Measurements from ENCODE around the gene BRCA2.
"Not testable (repeated sequence)": the region's sequence is repeated elsewhere in the genome, so short reads cannot be mapped to it uniquely, and the experiment has no call there.

The BRCA2 gene

DNA sequence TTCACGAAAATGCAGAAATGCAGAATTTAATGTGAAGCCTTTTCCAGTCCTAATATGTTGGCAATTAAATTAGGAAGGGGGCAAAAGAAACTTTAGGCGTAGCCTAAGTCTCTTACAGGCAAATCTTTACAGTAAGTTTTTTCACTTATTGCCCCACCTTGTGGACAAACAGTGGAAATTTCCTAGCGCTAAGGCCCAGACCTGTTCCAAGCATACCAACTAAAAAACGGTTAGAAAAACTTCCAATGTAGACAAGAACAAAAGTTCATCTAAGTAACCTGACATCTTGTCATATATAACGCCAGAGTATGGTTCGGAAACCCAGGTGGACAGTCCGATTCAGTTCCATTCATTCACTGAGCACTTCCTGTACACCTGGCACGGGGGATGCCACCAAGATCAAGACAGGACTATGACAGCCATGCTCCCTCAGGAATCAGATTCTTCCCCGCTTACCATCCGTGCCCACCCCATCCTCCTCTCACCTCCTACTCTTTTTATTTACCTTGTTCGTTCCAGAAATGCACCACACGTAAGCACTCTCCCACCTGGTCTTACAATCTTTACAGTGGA, 5.1 kb upstream of the BRCA2 start:
- no peak for DNase-seq

DNA sequence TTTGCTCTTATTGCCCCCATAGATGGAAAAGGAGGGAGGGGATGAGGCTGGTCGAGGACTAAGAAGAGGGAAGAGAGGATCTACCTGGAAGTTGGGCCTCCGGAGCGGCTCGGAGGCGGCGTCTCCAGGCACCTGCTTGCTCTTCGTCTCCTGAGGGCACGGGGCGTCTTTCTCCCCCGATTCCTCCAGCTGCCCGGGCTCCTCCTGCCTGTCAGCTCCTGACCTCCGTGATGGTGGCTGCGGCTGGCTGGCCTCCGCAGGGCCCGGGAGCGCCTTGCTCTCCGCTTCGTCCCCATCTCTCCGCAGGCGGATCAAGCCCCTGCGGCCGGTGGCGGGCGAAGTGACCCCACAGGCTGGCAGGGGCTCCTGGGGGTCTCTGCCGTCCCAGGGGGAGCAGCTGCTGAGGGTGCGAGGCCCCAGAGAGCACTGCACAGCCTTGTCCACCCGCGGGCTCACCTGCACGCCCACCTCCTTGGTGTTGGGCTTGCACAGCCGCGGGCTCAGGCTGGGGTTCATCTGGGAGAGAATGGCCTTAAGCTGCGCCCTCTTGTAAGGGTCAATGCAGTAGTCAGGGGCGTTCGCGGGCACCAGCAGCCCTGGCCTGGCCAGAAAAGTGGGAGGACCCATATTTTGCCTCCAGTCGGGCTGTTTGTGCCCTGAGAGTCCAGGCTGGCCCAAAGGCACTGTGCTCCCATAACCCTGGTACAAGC, 4.0 kb upstream of the BRCA2 start:
- DNase-seq, result no peak

DNA sequence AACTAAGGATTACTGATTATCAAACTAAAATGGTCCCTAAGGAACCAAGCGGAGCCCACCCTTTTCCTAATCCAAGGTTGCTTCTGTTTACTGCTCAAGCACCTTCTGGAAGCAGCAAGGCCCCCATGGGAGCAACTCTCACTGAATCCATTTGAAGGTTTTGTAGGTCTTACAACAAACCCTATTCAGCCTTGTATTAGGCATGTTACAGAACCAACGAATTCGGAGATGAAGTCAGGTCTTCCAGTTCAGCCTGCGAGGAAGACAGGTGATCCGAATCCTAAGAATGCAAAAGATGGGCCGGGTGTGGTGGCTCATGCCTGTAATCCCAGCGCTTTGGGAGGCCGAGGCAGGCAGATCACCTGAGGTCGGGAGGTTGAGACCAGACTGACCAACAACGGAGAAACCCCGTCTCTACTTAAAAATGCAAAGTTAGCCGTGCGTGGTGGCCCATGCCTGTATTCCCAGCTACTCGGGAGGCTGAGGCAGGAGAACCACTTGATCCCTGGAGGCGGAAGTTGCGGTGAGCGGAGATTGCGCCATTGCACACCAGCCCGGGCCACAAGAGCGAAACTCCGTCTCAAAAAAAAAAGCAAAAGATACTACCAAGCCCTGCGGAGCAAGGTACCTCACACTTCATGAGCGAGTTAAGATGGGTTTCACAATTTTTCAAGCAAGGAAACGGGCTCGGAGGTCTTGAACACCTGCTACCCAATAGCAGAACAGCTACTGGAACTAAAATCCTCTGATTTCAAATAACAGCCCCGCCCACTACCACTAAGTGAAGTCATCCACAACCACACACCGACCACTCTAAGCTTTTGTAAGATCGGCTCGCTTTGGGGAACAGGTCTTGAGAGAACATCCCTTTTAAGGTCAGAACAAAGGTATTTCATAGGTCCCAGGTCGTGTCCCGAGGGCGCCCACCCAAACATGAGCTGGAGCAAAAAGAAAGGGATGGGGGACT, 754 bp upstream of the BRCA2 start:
- peak; percentile 8 for DNase-seq

DNA sequence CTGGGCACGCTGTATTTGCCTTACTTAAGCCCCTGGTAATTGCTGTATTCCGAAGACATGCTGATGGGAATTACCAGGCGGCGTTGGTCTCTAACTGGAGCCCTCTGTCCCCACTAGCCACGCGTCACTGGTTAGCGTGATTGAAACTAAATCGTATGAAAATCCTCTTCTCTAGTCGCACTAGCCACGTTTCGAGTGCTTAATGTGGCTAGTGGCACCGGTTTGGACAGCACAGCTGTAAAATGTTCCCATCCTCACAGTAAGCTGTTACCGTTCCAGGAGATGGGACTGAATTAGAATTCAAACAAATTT, 676 bp downstream of the BRCA2 start:
- DNase-seq, result no peak

DNA sequence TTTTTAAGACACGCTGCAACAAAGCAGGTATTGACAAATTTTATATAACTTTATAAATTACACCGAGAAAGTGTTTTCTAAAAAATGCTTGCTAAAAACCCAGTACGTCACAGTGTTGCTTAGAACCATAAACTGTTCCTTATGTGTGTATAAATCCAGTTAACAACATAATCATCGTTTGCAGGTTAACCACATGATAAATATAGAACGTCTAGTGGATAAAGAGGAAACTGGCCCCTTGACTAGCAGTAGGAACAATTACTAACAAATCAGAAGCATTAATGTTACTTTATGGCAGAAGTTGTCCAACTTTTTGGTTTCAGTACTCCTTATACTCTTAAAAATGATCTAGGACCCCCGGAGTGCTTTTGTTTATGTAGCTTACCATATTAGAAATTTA, 1.2 kb downstream of the BRCA2 start:
- no peak for DNase-seq

DNA sequence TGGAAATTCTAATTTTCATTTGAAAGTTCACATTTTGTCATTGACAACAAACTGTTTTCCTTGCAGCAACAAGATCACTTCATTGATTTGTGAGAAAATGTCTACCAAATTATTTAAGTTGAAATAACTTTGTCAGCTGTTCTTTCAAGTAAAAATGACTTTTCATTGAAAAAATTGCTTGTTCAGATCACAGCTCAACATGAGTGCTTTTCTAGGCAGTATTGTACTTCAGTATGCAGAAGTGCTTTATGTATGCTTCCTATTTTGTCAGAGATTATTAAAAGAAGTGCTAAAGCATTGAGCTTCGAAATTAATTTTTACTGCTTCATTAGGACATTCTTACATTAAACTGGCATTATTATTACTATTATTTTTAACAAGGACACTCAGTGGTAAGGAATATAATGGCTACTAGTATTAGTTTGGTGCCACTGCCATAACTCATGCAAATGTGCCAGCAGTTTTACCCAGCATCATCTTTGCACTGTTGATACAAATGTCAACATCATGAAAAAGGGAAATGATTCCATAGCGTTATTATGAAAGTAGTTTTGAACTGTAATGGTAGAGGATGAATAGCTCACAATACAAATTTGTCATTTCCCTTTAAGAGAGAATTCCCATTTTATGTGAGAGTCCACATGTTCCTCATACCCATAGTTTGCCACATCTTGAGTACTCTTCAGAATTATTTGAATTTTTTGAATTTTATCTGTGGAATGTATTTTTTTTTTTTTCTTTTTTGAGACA, 2.6 kb downstream of the BRCA2 start:
- DNase-seq, result no peak

DNA sequence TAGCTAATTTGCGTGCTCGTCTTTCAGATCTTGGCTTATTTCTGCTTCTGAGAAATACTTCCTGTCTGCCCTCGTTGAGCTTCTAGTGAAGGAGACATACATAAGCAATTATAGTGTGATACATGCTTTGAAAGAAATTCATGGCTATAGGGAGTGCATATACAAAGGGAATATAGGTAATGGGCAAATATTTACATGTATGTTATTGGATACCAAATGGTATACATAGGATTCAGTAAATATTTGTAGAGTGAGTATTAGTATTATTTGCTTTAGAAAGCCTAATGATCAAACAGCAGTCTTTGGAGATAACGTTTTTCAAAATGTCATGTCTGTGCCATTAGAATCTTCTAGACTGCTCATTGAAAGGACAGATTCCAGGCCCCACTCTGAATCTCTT, 5.2 kb downstream of the BRCA2 start:
- DNase-seq, result no peak

DNA sequence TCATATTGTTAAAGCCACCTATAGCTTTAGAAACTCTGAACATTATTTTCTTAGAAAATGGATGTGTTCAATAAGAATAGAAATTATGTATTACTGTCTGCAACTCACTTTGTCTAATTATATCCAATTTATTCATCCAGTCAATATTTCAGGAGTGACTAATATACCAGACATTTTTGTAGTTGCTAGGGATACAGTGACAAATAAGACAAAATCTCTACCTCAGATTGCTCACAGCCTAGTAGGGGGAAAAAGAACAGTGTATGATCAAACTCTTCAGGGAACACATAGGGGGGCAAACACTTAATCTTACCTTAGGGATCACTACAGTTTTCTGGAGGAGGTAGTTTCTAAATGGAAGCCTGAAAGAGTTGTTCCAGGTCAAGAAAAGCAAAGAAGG, 8.6 kb downstream of the BRCA2 start:
- DNase-seq, result no peak

DNA sequence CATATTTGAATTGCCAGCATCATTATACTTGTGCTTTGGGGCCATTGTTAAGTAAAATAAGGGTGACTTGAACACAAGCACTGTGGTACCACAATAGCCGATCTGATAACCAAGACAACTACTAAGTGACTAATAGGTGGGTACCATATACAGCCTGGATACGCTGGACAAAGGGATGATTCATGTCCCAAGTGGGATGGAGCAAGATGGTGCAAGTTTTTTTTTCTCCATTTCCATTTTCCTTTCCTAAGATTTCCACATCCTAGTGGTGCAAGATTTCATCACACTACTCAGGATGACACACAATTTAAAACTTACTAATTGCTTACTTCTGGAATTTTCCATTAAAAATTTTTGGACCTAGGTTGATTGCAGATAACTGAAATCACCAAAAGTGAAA, 15.1 kb downstream of the BRCA2 start:
- DNase-seq, result no peak

DNA sequence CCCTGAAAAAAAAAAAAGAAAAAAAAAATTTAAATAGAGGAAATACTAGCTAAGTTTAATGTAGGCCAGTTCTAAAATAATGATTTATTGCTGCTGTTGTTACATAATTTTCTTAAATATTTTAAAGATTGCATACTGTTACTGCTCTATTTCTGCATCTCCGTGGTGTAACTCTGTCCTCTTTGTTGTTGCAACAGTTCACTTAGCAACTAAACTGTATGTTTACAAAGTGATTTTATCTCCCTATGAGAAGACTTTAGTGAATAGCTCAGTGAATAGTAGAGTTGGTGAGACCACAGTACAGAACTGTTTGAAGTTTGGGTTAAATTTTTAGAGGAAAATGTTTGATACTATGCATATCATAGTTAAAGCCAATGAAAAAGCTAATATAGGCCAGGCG, 19.4 kb downstream of the BRCA2 start:
- DNase-seq, result no peak

DNA sequence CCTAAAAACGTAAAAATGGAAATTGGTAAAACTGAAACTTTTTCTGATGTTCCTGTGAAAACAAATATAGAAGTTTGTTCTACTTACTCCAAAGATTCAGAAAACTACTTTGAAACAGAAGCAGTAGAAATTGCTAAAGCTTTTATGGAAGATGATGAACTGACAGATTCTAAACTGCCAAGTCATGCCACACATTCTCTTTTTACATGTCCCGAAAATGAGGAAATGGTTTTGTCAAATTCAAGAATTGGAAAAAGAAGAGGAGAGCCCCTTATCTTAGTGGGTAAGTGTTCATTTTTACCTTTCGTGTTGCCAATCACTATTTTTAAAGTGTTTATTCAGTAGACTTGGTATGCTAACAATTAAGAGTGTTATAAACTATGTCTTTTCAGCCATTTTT, 25.6 kb downstream of the BRCA2 start:
- DNase-seq, result no peak

DNA sequence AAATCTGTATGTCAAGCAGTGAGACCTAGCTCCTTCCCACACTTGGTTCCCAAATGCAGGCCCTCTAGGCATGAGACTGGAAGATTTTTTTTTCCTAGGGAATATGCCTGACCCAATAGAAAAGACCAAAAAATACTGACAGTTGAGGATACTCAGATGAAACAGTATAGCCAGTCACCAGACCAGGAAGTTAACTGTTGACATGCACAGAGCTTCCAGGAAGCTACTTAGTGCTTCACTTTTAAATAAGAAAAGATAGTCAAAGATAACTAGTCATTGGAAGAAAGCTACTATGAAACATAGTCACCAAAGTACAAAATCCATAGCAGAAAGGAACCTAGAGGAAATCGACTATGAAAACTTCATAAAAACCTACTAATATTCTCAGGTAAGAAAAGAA, 32.3 kb downstream of the BRCA2 start:
- no peak for DNase-seq

DNA sequence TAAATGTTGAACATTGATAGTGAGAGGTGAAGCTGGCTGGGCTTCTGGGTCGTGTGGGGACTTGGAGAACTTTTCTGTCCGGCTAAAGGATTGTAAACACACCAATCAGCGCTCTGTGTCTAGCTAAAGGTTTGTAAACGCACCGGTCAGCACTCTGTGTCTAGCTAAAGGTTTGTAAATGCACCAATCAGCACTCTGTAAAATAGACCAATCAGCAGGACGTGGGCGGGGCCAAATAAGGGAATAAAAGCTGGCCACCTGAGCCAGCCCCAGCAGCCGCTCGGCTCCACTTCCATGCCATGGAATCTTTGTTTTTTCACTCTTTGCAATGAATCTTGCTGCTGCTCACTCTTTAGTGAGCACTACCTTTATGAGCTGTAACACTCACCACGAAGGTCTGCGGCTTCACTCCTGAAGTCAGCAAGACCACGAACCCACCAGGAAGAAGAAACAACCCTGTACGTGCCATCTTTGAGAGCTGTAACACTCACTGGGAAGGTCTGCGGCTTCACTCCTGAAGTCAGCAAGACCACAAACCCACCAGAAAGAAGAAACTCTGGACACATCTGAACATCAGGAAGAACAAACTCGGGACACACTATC, 35.6 kb downstream of the BRCA2 start:
- DNase-seq, result not testable (repeated sequence)

DNA sequence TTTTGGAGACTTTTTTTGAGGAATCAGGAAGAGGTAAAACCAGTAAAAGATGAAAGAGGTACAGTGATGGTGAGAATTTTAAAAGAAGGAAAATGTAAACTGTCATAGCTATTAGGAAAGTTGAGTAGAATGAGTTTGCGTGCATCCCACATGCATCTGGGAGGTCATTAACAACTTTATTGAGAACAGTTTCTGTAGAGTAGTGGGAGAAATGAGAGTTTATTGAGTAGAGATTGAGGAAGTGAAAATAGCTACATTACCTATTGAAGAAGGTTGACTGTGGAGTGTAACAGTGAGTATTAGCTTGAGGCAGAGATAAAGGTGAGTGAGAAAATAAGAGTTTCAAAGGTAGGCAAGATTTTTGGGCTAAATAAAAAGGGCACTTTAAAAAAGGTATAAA, 38.7 kb downstream of the BRCA2 start:
- no peak for DNase-seq

DNA sequence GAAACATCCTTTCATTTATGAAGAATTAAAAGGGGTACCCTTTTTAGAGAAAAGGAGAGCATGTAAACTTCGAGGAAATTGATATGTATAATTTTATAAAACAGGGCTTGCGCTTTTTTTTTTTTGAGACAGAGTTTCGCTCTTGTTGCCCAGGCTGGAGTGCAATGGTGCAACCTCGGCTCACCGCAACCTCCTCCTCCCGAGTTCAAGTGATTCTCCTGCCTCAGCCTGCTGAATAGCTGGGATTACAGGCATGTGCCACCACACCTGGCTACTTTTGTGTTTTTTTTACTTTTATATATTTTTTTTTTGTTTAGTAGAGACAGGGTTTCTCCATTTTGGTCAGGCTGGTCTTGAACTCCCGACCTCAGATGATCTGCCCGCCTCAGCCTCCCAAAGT, 40.6 kb downstream of the BRCA2 start:
- not testable (repeated sequence) for DNase-seq

DNA sequence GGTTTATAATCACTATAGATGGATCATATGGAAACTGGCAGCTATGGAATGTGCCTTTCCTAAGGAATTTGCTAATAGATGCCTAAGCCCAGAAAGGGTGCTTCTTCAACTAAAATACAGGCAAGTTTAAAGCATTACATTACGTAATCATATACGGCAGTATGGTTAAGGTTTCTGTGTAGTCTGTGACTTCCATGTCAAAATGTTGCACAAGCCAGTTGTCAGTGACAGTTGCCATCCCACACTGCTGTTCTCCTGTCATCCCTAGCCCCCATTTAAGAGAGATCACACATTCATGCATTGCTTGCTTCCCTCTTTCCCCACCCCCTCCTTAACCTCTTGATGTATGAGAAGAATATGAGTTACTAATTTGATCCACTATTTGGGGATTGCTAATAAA, 47.3 kb downstream of the BRCA2 start:
- no peak for DNase-seq

DNA sequence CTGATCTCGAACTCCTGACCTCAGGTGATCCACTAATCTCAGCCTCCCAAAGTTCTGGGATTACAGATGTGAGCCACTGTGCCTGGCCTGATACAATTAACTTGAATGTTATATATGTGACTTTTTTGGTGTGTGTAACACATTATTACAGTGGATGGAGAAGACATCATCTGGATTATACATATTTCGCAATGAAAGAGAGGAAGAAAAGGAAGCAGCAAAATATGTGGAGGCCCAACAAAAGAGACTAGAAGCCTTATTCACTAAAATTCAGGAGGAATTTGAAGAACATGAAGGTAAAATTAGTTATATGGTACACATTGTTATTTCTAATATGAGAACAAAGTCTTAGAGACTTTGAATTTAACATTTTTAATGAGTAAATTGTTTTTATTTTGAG, 55.5 kb downstream of the BRCA2 start:
- DNase-seq, result no peak

DNA sequence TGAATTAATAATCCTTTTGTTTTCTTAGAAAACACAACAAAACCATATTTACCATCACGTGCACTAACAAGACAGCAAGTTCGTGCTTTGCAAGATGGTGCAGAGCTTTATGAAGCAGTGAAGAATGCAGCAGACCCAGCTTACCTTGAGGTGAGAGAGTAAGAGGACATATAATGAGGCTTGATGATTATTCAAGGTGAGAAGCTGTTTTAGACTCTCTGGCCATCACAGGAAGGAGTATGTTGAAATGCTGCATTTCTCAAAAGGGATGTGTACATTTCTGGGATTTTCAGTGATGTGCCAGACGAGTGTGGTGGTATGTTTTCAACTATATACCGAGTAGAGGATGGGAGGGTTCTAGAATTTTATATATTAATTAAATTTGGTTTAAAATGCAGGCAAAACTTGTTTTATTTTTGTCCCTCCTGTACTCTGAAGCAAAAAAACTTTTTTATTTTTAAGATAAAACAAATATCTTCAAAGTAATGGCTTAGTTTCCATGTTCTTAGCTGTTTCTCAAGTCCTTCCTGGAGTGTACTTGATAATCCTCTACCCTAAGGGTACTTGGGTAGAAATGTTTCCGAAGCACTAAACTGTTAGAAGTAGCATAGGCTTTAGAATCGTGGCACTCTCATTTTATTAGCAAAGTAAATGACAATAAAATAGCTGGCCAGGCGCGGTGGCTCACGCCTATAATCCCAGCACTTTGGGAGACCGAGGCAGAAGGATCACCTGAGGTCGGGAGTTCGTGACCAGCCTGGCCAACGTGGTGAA, 61.5 kb downstream of the BRCA2 start:
- no peak for DNase-seq

DNA sequence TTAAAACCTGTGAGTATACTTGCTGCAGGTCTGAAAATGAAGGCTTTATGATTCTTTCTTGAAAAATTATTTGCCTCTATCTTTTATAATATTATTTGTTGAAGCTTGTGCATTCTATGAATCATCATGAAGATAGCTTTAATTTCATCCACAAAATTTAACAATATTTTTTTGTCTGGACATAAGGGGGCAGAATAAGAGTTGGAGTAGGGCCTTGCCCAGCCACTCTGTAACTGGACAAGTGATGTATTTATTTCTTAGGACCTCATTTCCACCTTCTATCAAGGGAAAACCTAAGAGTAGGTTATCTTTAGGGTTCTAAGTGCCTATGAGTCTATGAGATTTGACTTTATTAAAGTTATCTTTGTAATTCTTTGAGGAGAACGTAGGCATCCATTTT, 62.7 kb downstream of the BRCA2 start:
- DNase-seq, result no peak

DNA sequence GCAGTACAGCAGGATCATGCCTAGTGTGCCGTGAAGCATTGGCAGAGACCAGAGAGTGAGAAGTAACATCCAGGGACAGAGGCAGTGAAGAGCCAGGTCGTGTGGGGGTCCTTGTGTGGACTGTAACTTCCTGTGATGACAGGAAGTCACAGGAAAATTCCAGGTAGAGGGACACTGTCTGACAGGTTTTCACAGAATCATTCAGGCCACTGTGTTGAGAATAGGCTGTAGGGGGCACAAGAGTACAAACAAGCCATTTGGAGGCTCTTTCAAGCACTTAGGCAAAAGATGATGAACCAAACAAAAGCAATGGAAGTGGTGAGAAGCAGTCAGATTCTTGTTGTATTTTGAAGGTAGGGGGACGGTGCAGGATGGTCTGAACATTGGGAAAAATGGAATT, 66.2 kb downstream of the BRCA2 start:
- DNase-seq, result no peak

DNA sequence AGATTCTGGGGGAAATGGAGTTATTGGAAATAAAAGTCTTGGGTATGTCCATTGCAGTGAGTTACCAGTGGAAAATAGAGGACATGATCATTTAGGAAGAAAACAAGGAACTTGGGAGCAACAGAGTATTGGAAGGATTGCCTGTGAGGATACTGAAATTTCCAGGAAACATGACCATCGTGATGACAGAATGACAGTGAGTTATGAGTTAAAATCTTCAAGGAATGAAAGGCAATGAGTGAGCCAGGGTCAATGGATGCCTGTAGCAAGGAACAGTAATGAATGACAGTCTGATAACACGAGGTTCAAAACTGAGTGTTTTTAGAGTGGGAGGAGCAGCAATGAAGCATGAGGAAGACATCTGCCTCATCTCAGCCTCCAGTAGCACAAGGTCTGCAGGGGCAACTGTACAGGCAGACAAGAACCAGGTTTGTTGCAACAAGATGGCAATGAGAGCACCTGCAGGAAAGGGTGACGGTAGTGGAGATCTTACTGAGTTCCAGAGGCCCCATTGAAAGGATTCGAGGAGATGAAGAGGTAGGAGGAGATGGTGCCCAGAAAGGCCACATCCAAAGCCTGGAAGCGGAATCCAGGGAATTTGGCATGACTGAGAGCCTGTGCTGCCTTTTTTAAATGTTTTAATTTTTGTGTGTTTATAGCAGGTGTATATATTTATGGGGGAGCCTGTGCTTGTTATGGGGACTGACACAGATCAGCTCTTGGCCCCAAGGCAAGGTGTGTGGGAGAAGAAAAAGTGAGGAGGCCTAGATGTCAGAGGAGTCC, 68.7 kb downstream of the BRCA2 start:
- DNase-seq, result no peak

Measured in activated gamma-delta T cell (primary cell).